Caki2 (cell line): ENCODE data around the gene NRXN3. TPM values are rescaled to one million over a fixed set of nuclear protein-coding genes. Genes with fewer than 3 reads are reported as not detected.
A peak's percentile ranks its signal among the peaks of the same experiment; 100 is the strongest.

Source experiments
- DNase-seq: peaks from one replicate; pipeline ENCODE4 v3.0.0-alpha.2; 2015; ENCODE audit warnings: low read depth
- in situ Hi-C: cut with HindIII; loops from 2 replicates; pipeline ENCODE4 v1.10.0; 2016; ENCODE audit warnings: low sequenced_read_pairs, low pct_unique_long_range_greater_than_20kb, mixed read lengths
- total RNA-seq: library from RNA; depleted of rRNA; stranded (reverse); fragments of >200 nt; shearing (Covaris generic); gene quantifications from 2 replicates; pipeline ENCODE4 v1.2.3, GENCODE V29; 2014; ENCODE audit warnings: low replicate concordance

NRXN3 gene
- total RNA-seq, 1 experiment from 2014 or later = not detected

GRCh38 chr14:79514700-79515099 is 1344.5 kb downstream of the NRXN3 start:
- DNase-seq = peak; percentile 55
- in situ Hi-C loops = no loop called here

GRCh38 chr14:79515158-79515557 is 1345.0 kb downstream of the NRXN3 start:
- in situ Hi-C loops = no loop called here
- no peak for DNase-seq

GRCh38 chr14:79516009-79516408 is 1345.8 kb downstream of the NRXN3 start:
- no peak for DNase-seq
- in situ Hi-C loops = no loop called here

- in situ Hi-C loops = no loop called here
- DNase-seq = no peak
Observed at GRCh38 chr14:79525416-79525815, 1355.2 kb downstream of the NRXN3 start.

GRCh38 chr14:79528828-79529416 is 1358.7 kb downstream of the NRXN3 start:
- in situ Hi-C loops = no loop called here
- no peak for DNase-seq

- DNase-seq = no peak
- in situ Hi-C loops = no loop called here
Observed at GRCh38 chr14:79530555-79530954, 1360.4 kb downstream of the NRXN3 start.

GRCh38 chr14:79534703-79535353 is 1364.7 kb downstream of the NRXN3 start:
- in situ Hi-C loops = no loop called here
- no peak for DNase-seq

GRCh38 chr14:79540394-79540793 is 1370.2 kb downstream of the NRXN3 start:
- in situ Hi-C loops = no loop called here
- DNase-seq = no peak

- in situ Hi-C loops = no loop called here
- no peak for DNase-seq
Observed at GRCh38 chr14:79542121-79542520, 1371.9 kb downstream of the NRXN3 start.

GRCh38 chr14:79543348-79543747 is 1373.2 kb downstream of the NRXN3 start:
- DNase-seq = no peak
- in situ Hi-C loops = no loop called here

GRCh38 chr14:79543967-79544697 is 1374.0 kb downstream of the NRXN3 start:
- in situ Hi-C loops = no loop called here

GRCh38 chr14:79544698-79545070 is 1374.5 kb downstream of the NRXN3 start:
- in situ Hi-C loops = no loop called here
- DNase-seq = no peak

More at GRCh38 chr14:79543967-79544697, 1374.0 kb downstream of the NRXN3 start:
- no peak for DNase-seq

GRCh38 chr14:79548836-79549235 is 1378.7 kb downstream of the NRXN3 start:
- no peak for DNase-seq
- in situ Hi-C loops = no loop called here

- in situ Hi-C loops = no loop called here
- no peak for DNase-seq
Observed at GRCh38 chr14:79549515-79549914, 1379.3 kb downstream of the NRXN3 start.

- no peak for DNase-seq
- in situ Hi-C loops = no loop called here
Observed at GRCh38 chr14:79551523-79551922, 1381.3 kb downstream of the NRXN3 start.

- DNase-seq = no peak
- in situ Hi-C loops = no loop called here
Observed at GRCh38 chr14:79552778-79553177, 1382.6 kb downstream of the NRXN3 start.

- DNase-seq = no peak
- in situ Hi-C loops = no loop called here
Observed at GRCh38 chr14:79554816-79555215, 1384.6 kb downstream of the NRXN3 start.

- in situ Hi-C loops = no loop called here
Observed at GRCh38 chr14:79555429-79555828, 1385.3 kb downstream of the NRXN3 start.

GRCh38 chr14:79557309-79557708 is 1387.1 kb downstream of the NRXN3 start:
- in situ Hi-C loops = no loop called here
- no peak for DNase-seq

More at GRCh38 chr14:79555429-79555828, 1385.3 kb downstream of the NRXN3 start:
- DNase-seq = no peak
